Measurements from ENCODE around the gene ITFG1.
"Not testable (repeated sequence)": the region's sequence is repeated elsewhere in the genome, so short reads cannot be mapped to it uniquely, and the experiment has no call there.

Gene ITFG1

DNA sequence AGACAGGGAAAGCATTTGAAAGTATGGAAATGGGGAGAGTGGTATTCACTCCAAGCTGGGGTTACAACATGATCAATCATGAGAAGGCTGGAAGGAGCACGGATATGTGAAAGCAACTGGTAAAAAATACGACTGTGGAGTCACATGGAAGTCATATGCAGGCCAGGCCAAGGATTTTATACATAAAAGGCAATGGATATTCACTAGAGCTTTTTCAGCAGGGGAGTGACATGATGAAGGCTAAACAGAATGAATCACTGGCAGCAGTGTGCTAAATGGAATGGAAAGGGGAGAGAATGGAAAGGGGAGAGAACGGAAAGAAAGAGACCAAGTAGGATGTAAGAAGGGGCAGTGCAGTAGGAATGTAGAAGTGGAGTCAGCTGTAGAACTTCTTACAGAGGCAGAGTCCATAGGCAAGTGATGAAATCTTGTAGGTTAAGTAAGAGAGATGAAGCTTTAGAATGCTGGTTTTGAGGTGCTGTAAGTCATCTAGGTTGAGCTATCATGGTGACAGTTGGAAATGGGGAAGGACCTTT lies 304.1 kb downstream of the ITFG1 start:
- no peaks in the 10 kb centered on the region for H3K9me3 ChIP-seq (ENCODE audit: control insufficient read depth, insufficient read depth, low read length)
- H4K20me1 ChIP-seq (ENCODE audit: control insufficient read depth, insufficient read depth, low read depth, low read length), result no peaks in the 10 kb centered on the region
- no peaks in the 10 kb centered on the region for H3K9me2 ChIP-seq (replicated peaks; ENCODE audit: control insufficient read depth, low read length)
- peaks cover 11% of the 10 kb centered on the region for H3K36me3 ChIP-seq (ENCODE audit: control insufficient read depth, low read length)
- no peak overlapping the region for H3K4me2 ChIP-seq (ENCODE audit: low read length)
- H3K4me1 ChIP-seq (ENCODE audit: control insufficient read depth, low read length), result no peaks in the 10 kb centered on the region
- no peaks in the 10 kb centered on the region for H3K27me3 ChIP-seq (ENCODE audit: control insufficient read depth, low read length)
- H3K4me3 ChIP-seq (ENCODE audit: low read length), result no peak overlapping the region
- H3K79me2 ChIP-seq (ENCODE audit: control insufficient read depth, low read length), result no peaks in the 10 kb centered on the region
- H3K27ac ChIP-seq (ENCODE audit: low read depth, low read length), result no peak overlapping the region
- TF ChIP-seq, protein P1, sequence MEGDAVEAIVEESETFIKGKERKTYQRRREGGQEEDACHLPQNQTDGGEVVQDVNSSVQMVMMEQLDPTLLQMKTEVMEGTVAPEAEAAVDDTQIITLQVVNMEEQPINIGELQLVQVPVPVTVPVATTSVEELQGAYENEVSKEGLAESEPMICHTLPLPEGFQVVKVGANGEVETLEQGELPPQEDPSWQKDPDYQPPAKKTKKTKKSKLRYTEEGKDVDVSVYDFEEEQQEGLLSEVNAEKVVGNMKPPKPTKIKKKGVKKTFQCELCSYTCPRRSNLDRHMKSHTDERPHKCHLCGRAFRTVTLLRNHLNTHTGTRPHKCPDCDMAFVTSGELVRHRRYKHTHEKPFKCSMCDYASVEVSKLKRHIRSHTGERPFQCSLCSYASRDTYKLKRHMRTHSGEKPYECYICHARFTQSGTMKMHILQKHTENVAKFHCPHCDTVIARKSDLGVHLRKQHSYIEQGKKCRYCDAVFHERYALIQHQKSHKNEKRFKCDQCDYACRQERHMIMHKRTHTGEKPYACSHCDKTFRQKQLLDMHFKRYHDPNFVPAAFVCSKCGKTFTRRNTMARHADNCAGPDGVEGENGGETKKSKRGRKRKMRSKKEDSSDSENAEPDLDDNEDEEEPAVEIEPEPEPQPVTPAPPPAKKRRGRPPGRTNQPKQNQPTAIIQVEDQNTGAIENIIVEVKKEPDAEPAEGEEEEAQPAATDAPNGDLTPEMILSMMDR (IDR thresholded peaks at IDR 0.05; ENCODE audit: low read depth, low read length, poor library complexity, severe bottlenecking), result no peak
- TF ChIP-seq EZH2phosphoT487 (IDR thresholded peaks at IDR 0.05; ENCODE audit: borderline replicate concordance, low read length), result no peak
- no peaks in the 10 kb centered on the region for H3F3A ChIP-seq (ENCODE audit: control insufficient read depth, insufficient read depth)

DNA sequence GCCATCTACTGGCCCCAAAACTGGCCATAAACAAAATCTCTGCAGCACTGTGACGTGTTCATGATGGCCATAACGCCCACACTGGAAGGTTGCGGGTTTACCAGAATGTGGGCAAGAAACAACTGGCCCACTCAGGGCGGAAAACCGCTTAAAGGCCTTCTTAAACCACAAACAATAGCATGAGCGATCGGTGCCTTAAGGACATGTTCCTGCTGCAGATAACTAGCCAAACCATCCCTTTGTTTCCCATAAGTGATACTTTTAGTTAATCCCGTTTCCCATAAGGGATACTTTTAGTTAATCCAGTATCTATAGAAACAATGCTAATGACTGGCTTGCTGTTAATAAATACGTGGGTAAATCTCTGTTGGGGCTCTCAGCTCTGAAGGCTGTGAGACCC lies 308.4 kb downstream of the ITFG1 start:
- not testable (repeated sequence) for H3K4me1 ChIP-seq (ENCODE audit: control insufficient read depth, low read length); H4K20me1 ChIP-seq (ENCODE audit: control insufficient read depth, insufficient read depth, low read depth, low read length); H3K79me2 ChIP-seq (ENCODE audit: control insufficient read depth, low read length); H3K9me3 ChIP-seq (ENCODE audit: control insufficient read depth, insufficient read depth, low read length); H3K9me2 ChIP-seq (replicated peaks; ENCODE audit: control insufficient read depth, low read length); H3K4me2 ChIP-seq (ENCODE audit: low read length); H3K27ac ChIP-seq (ENCODE audit: low read depth, low read length); H3K27me3 ChIP-seq (ENCODE audit: control insufficient read depth, low read length); H3K4me3 ChIP-seq (ENCODE audit: low read length); H3F3A ChIP-seq (ENCODE audit: control insufficient read depth, insufficient read depth)
- H3K36me3 ChIP-seq (ENCODE audit: control insufficient read depth, low read length), result peaks cover 11% of the 10 kb centered on the region

DNA sequence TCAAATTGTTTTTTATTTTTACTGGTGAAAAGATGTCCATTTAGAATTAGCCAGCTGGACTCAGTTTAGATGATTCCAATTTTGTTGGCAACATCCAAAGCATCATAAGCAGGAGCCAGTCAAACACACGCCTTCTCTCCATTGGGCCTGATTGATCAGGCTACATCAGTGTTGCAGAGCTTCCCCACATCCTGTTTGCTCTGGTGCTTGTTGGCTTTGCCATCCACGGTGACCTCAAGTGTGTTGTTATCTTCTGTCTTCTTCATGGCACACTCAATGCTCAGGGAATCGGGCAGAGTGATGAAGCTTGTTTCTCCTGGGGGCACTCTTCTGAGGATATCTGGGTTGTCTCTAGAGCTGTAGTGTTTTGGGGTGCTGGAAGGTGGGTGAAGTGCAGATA lies 310.8 kb downstream of the ITFG1 start:
- Histone ChIP-seq H4K20me1 (ENCODE audit: control insufficient read depth, insufficient read depth, low read depth, low read length) (no peaks in the 10 kb centered on the region), H3K36me3 (ENCODE audit: control insufficient read depth, low read length) (peaks cover 11% of the 10 kb centered on the region), H3K27me3 (ENCODE audit: control insufficient read depth, low read length) (peaks cover under 1% of the 10 kb centered on the region; the same call in 1 of the 2 replicates), H3F3A (ENCODE audit: control insufficient read depth, insufficient read depth) (no peaks in the 10 kb centered on the region), H3K9me2 (replicated peaks; ENCODE audit: control insufficient read depth, low read length) (no peaks in the 10 kb centered on the region), H3K4me2 (ENCODE audit: low read length) (no peak overlapping the region), H3K4me1 (ENCODE audit: control insufficient read depth, low read length) (no peaks in the 10 kb centered on the region), H3K27ac (ENCODE audit: low read depth, low read length) (no peak overlapping the region), H3K4me3 (ENCODE audit: low read length) (no peak overlapping the region), H3K79me2 (ENCODE audit: control insufficient read depth, low read length) (no peaks in the 10 kb centered on the region), H3K9me3 (ENCODE audit: control insufficient read depth, insufficient read depth, low read length) (no peaks in the 10 kb centered on the region)
- TF ChIP-seq, protein P1 (IDR thresholded peaks at IDR 0.05; ENCODE audit: low read depth, low read length, poor library complexity, severe bottlenecking), result no peak
- TF ChIP-seq EZH2phosphoT487 (IDR thresholded peaks at IDR 0.05; ENCODE audit: borderline replicate concordance, low read length), result no peak

DNA sequence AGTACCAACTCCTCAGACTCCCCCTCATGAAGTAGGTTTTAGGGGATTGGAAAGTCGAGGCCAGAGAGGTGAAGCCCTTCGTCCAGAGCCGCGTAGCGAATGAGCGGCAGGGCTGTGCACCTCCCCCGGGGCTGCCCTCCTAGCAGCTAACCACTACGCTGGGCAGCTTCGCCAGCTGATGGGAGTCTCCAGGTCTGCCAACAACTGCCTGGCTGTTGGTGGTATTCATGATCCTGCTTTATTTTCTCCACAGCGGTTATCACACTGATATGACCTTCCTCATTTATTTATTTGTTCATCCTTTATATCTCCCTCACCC lies 316.3 kb downstream of the ITFG1 start:
- peaks cover 6% of the 10 kb centered on the region; the same call in 1 of the 2 replicates for H3F3A ChIP-seq (ENCODE audit: control insufficient read depth, insufficient read depth)
- no peaks in the 10 kb centered on the region for H3K9me2 ChIP-seq (replicated peaks; ENCODE audit: control insufficient read depth, low read length)
- TF ChIP-seq, protein P1 (IDR thresholded peaks at IDR 0.05; ENCODE audit: low read depth, low read length, poor library complexity, severe bottlenecking), result no peak
- TF ChIP-seq EZH2phosphoT487 (IDR thresholded peaks at IDR 0.05; ENCODE audit: borderline replicate concordance, low read length), result no peak
- peaks cover 11% of the 10 kb centered on the region for H3K27me3 ChIP-seq (ENCODE audit: control insufficient read depth, low read length)
- H3K4me3 ChIP-seq (ENCODE audit: low read length), result peak overlapping the region; percentile 56
- H3K4me2 ChIP-seq (ENCODE audit: low read length), result peak overlapping the region; percentile 53
- no peak overlapping the region for H3K27ac ChIP-seq (ENCODE audit: low read depth, low read length)
- H4K20me1 ChIP-seq (ENCODE audit: control insufficient read depth, insufficient read depth, low read depth, low read length), result 0 out of 2 replicates have a peak, but pooled peaks cover 2% of the 10 kb centered on the region
- no peaks in the 10 kb centered on the region for H3K36me3 ChIP-seq (ENCODE audit: control insufficient read depth, low read length)
- H3K79me2 ChIP-seq (ENCODE audit: control insufficient read depth, low read length), result peaks cover 37% of the 10 kb centered on the region
- H3K9me3 ChIP-seq (ENCODE audit: control insufficient read depth, insufficient read depth, low read length), result no peaks in the 10 kb centered on the region
- peaks cover 13% of the 10 kb centered on the region for H3K4me1 ChIP-seq (ENCODE audit: control insufficient read depth, low read length)
